K562 (cell line): ENCODE results near the gene PIGH. TPM values are rescaled to one million over a fixed set of nuclear protein-coding genes. Genes with fewer than 3 reads are reported as not detected.

ENCODE experiments used
- ATAC-seq: fragments of 200-7000 bp; cut with Tn5 transposase; 3 replicates; pipeline ENCODE4 v1.9.1; 2020; ENCODE audit warnings: moderate library complexity
- BruUV-seq: library from RNA; stranded (reverse); fragments of 400-500 nt; replicated peaks from 2 replicates; lab custom pipeline; 2021; lab: Mats Ljungman, UMichigan
- CTCF ChIA-PET: fragments of 300-600 bp; formaldehyde crosslinking; extraction: SDS; loops from one replicate; lab custom pipeline; 2021; ENCODE audit warnings: low intra/inter-chr PET ratio; lab: Yijun Ruan, JAX
- POLR2A ChIA-PET: fragments of 300-600, 350-650 bp; sonication (Branson Sonifier 250); formaldehyde crosslinking; extraction: SDS; loops from one replicate; lab custom pipeline; 2021; ENCODE audit warnings: antibody characterized with exemption, inconsistent platforms; lab: Yijun Ruan, JAX
- DNase-seq, 4 experiments: peaks; one replicate each; pipeline versions ENCODE4 v3.0.0 to v3.0.0-alpha.2; 2011 to 2018; ENCODE audit warnings: low spot score in 3 of 4, mixed read lengths in 3 of 4; ENCODE audit errors: extremely low read depth in 1 of 4
- FAIRE-seq: peaks from 2 replicates; lab custom pipeline; 2011; peaks lifted over from hg19 to GRCh38; lab: Jason Lieb, UNC
- H2AFZ ChIP-seq: 2 replicates; pipeline ENCODE4 v1.6.0; 2011; ENCODE audit warnings: low read depth, low read length, control low read depth, inconsistent platforms
- H3K27ac ChIP-seq: fragments of 200-600 bp; 3 replicates; pipeline ENCODE4 v1.8.0; 2011; ENCODE audit warnings: low read depth, mild to moderate bottlenecking, control low read depth, inconsistent platforms, low read length, moderate library complexity, mixed read lengths; ENCODE audit errors: extremely low read depth
- H3K27me3 ChIP-seq, 2 experiments: fragments of 300-600 bp in 1 of 2; 2 replicates in 1 of 2; 3 replicates in 1 of 2; pipeline versions ENCODE4 v1.6.0 to v1.8.0; 2011; ENCODE audit warnings: inconsistent platforms in 2 of 2, low read length in 2 of 2, mild to moderate bottlenecking in 1 of 2, mixed read lengths in 1 of 2, moderate library complexity in 1 of 2; ENCODE audit not compliant: control insufficient read depth in 2 of 2, insufficient read depth in 2 of 2
- H3K36me3 ChIP-seq: fragments of 300-600 bp; 3 replicates; pipeline ENCODE4 v1.8.0; 2011; ENCODE audit warnings: mild to moderate bottlenecking, low read length, inconsistent platforms; ENCODE audit not compliant: control insufficient read depth, insufficient read depth
- H3K4me1 ChIP-seq, 2 experiments: fragments of 200-600 bp in 1 of 2; replicated peaks in 1 of 2; 2 replicates in 1 of 2; 3 replicates in 1 of 2; pipeline versions ENCODE4 v1.5.1 to v1.8.0; 2011; ENCODE audit warnings: inconsistent platforms in 2 of 2, low read length in 2 of 2, mild to moderate bottlenecking in 1 of 2, mixed read lengths in 1 of 2, moderate library complexity in 1 of 2; ENCODE audit not compliant: control insufficient read depth in 2 of 2, insufficient read depth in 2 of 2
- H3K4me2 ChIP-seq: 2 replicates; pipeline ENCODE4 v1.6.1; 2011; ENCODE audit warnings: low read length, control low read depth, inconsistent platforms, mixed read lengths; ENCODE audit not compliant: insufficient read depth
- H3K4me3 ChIP-seq: fragments of 200-600 bp; sonication (generic), shearing (Covaris generic); 2 replicates; pipeline ENCODE4 v1.5.1; 2016; ENCODE audit warnings: control low read depth, inconsistent platforms
- H3K79me2 ChIP-seq: fragments of 200-600 bp; 3 replicates; pipeline ENCODE4 v1.8.0; 2011; ENCODE audit warnings: low read length, inconsistent platforms; ENCODE audit not compliant: control insufficient read depth, insufficient read depth
- H3K9ac ChIP-seq, 2 experiments: 2 replicates each; pipeline versions ENCODE4 v1.6.0 to v1.6.1; 2011; ENCODE audit warnings: low read depth in 2 of 2, low read length in 2 of 2, control low read depth in 1 of 2, inconsistent platforms in 1 of 2, mild to moderate bottlenecking in 1 of 2, mixed read lengths in 1 of 2; ENCODE audit not compliant: insufficient read depth in 1 of 2
- H3K9me1 ChIP-seq: one replicate; pipeline ENCODE4 v1.6.0; 2011; ENCODE audit warnings: inconsistent platforms, mild to moderate bottlenecking, low read length, moderate library complexity; ENCODE audit not compliant: control insufficient read depth, insufficient read depth
- H3K9me3 ChIP-seq: replicated peaks from 2 replicates; pipeline ENCODE4 v1.5.1; 2011; ENCODE audit warnings: low read depth, low read length, inconsistent platforms; ENCODE audit not compliant: control insufficient read depth, insufficient read depth
- H4K20me1 ChIP-seq: replicated peaks from 2 replicates; pipeline ENCODE4 v1.6.1; 2011; ENCODE audit warnings: low read length, inconsistent platforms, mixed read lengths; ENCODE audit not compliant: control insufficient read depth, insufficient read depth
- ARID1B ChIP-seq: fragments of 450-650 bp; IDR thresholded peaks from 2 replicates; pipeline ENCODE4 v1.6.1; 2016; ENCODE audit warnings: antibody characterized with exemption, mild to moderate bottlenecking, inconsistent platforms
- LEF1 ChIP-seq: fragments of 450-650 bp; IDR thresholded peaks from 2 replicates; pipeline ENCODE4 v1.6.1; 2016; ENCODE audit warnings: mild to moderate bottlenecking
- NONO ChIP-seq, 2 experiments: fragments of 200-400 bp in 1 of 2; fragments of 450-650 bp in 1 of 2; formaldehyde crosslinking in 1 of 2; IDR thresholded peaks; 2 replicates each; pipeline ENCODE4 v1.6.1; 2017; ENCODE audit warnings: low read depth in 2 of 2, mild to moderate bottlenecking in 2 of 2, moderate library complexity in 2 of 2, low read length in 1 of 2
- PHF20 ChIP-seq: fragments of 450-650 bp; IDR thresholded peaks from 2 replicates; pipeline ENCODE4 v1.6.1; 2018; ENCODE audit not compliant: partially characterized antibody
- SMAD4 ChIP-seq: fragments of 250-450 bp; sonication (Bioruptor Pico); conservative IDR thresholded peaks from 2 replicates; pipeline ENCODE4 v1.8.0; 2021; ENCODE audit warnings: inconsistent platforms, mild to moderate bottlenecking, moderate library complexity
- ZNF354B ChIP-seq: fragments of 250-450 bp; sonication (Bioruptor Pico); IDR thresholded peaks from 2 replicates; pipeline ENCODE4 v1.4.0; 2020
- ZNF79 ChIP-seq: fragments of 250-450 bp; sonication (Bioruptor Pico); IDR thresholded peaks from 2 replicates; pipeline ENCODE4 v1.4.0; 2020; ENCODE audit warnings: low read depth, mild to moderate bottlenecking, moderate library complexity
- WGBS: fragments of 100-300 bp; shearing (Covaris generic); methylation state at CpG from one replicate; pipeline ENCODE4 v1.1.6; 2016; ENCODE audit warnings: low coverage, mixed read lengths; ENCODE audit not compliant: insufficient coverage; ENCODE audit errors: missing lambda C conversion rate; 5-methylcytosine and 5-hydroxymethylcytosine counted together
- in situ Hi-C: fragments of 300-500 bp; cut with MboI; formaldehyde crosslinking; loops from 4 replicates; pipeline ENCODE4 v1.15.0; 2018; ENCODE audit warnings: inconsistent platforms, mixed read lengths
- intact Hi-C: fragments of 100-400 bp; cut with micrococcal nuclease; formaldehyde crosslinking; loops from 2 replicates; pipeline ENCODE4 v1.14.2; 2022
- polyA plus RNA-seq, 8 experiments: library from polyadenylated mRNA; depleted of rRNA in 4 of 8; stranded (reverse) in 5 of 8; unstranded in 3 of 8; fragments of >200 nt; fragmentation: Nextera tagmentation in 2 of 8; fragmentation: Illumina TruSeq in 1 of 8; extraction: Ambion mirVana in 2 of 8; extraction: Trizol in 1 of 8; gene quantifications; 2 replicates each; pipeline versions ENCODE4 v1.2.1 to v1.2.3, GENCODE V29; 2011 to 2014; ENCODE audit warnings: inconsistent platforms in 1 of 8, missing spikeins in 1 of 8
- total RNA-seq, 7 experiments: library from RNA; depleted of rRNA in 6 of 7; stranded (reverse); fragments of >200 nt in 6 of 7; fragmentation: Illumina TruSeq in 2 of 7; extraction: Trizol in 2 of 7; gene quantifications; 2 replicates each; pipeline versions ENCODE4 v1.2.1 to v1.2.3, GENCODE V29; 2011 to 2021; ENCODE audit warnings: low replicate concordance in 1 of 7
- TF ChIP-seq, protein P1 (sequence below): fragments of 450-650 bp; IDR thresholded peaks from 2 replicates; pipeline ENCODE4 v1.6.1; 2016; ENCODE audit warnings: mild to moderate bottlenecking, moderate library complexity
- TF ChIP-seq, protein P2 (sequence below): fragments of 200-800 bp; sonication (Bioruptor generic); IDR thresholded peaks from 2 replicates; pipeline ENCODE4 v1.6.1; 2017; ENCODE audit warnings: missing genetic modification characterization, missing compliant biosample characterization

The PIGH gene
- total and polyA plus RNA-seq, 9 of the 15 experiments (the other 6 are each of a cell fraction or from before 2014, with no cell fraction given), result 21.1 to 53.4 (median 24.7) TPM

DNA sequence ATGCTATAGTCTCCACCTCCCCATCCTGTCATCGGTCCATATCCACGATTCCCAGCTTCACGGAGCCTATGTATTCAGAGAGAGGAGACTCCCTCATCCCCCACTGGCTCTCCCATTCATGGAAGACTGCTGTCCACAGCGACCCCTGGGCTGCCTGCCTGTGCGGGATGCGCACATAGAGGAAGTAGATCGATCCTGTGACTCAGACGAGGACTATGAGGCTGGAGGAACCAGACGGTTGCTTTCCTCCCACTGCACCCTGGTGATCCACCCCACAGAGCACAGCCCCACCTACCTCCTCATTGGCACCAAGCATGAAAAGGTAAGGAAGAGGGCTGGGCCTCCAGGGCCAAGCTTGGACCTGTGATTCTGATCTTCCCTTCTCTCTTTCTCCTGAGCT, 24.4 kb downstream of the PIGH start (continued):
- TF ChIP-seq ZNF354B (CRISPR knock-in tag), result no peak
- TF ChIP-seq SMAD4 (CRISPR knock-in tag), result no peak

DNA sequence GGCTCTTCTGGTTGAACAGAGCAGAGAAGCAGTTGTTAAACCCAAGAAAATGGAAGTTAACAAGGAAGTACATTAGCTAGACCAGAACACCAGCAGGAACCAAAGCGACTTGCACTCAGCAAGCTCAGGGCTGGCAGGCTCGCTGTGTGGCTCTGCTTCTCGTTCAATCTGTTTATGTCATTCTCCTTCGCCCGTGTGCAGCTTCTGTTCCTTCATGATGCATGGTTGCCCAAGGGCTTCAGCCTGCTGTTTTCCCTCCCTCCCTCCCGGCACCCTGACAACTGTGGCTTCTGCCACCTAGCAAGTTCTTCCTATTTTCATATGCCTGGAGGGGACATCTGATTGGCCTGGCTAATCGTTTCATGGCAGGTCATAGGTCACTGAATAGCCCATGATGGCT, 25.3 kb downstream of the PIGH start:
- intact Hi-C loops, result no loop called here
- no peak for TF ChIP-seq PHF20
- TF ChIP-seq ZNF79 (CRISPR knock-in tag), result no peak
- no peak for TF ChIP-seq LEF1
- no peak for TF ChIP-seq ARID1B
- TF ChIP-seq, protein P1, sequence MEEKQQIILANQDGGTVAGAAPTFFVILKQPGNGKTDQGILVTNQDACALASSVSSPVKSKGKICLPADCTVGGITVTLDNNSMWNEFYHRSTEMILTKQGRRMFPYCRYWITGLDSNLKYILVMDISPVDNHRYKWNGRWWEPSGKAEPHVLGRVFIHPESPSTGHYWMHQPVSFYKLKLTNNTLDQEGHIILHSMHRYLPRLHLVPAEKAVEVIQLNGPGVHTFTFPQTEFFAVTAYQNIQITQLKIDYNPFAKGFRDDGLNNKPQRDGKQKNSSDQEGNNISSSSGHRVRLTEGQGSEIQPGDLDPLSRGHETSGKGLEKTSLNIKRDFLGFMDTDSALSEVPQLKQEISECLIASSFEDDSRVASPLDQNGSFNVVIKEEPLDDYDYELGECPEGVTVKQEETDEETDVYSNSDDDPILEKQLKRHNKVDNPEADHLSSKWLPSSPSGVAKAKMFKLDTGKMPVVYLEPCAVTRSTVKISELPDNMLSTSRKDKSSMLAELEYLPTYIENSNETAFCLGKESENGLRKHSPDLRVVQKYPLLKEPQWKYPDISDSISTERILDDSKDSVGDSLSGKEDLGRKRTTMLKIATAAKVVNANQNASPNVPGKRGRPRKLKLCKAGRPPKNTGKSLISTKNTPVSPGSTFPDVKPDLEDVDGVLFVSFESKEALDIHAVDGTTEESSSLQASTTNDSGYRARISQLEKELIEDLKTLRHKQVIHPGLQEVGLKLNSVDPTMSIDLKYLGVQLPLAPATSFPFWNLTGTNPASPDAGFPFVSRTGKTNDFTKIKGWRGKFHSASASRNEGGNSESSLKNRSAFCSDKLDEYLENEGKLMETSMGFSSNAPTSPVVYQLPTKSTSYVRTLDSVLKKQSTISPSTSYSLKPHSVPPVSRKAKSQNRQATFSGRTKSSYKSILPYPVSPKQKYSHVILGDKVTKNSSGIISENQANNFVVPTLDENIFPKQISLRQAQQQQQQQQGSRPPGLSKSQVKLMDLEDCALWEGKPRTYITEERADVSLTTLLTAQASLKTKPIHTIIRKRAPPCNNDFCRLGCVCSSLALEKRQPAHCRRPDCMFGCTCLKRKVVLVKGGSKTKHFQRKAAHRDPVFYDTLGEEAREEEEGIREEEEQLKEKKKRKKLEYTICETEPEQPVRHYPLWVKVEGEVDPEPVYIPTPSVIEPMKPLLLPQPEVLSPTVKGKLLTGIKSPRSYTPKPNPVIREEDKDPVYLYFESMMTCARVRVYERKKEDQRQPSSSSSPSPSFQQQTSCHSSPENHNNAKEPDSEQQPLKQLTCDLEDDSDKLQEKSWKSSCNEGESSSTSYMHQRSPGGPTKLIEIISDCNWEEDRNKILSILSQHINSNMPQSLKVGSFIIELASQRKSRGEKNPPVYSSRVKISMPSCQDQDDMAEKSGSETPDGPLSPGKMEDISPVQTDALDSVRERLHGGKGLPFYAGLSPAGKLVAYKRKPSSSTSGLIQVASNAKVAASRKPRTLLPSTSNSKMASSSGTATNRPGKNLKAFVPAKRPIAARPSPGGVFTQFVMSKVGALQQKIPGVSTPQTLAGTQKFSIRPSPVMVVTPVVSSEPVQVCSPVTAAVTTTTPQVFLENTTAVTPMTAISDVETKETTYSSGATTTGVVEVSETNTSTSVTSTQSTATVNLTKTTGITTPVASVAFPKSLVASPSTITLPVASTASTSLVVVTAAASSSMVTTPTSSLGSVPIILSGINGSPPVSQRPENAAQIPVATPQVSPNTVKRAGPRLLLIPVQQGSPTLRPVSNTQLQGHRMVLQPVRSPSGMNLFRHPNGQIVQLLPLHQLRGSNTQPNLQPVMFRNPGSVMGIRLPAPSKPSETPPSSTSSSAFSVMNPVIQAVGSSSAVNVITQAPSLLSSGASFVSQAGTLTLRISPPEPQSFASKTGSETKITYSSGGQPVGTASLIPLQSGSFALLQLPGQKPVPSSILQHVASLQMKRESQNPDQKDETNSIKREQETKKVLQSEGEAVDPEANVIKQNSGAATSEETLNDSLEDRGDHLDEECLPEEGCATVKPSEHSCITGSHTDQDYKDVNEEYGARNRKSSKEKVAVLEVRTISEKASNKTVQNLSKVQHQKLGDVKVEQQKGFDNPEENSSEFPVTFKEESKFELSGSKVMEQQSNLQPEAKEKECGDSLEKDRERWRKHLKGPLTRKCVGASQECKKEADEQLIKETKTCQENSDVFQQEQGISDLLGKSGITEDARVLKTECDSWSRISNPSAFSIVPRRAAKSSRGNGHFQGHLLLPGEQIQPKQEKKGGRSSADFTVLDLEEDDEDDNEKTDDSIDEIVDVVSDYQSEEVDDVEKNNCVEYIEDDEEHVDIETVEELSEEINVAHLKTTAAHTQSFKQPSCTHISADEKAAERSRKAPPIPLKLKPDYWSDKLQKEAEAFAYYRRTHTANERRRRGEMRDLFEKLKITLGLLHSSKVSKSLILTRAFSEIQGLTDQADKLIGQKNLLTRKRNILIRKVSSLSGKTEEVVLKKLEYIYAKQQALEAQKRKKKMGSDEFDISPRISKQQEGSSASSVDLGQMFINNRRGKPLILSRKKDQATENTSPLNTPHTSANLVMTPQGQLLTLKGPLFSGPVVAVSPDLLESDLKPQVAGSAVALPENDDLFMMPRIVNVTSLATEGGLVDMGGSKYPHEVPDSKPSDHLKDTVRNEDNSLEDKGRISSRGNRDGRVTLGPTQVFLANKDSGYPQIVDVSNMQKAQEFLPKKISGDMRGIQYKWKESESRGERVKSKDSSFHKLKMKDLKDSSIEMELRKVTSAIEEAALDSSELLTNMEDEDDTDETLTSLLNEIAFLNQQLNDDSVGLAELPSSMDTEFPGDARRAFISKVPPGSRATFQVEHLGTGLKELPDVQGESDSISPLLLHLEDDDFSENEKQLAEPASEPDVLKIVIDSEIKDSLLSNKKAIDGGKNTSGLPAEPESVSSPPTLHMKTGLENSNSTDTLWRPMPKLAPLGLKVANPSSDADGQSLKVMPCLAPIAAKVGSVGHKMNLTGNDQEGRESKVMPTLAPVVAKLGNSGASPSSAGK, result no peak
- TF ChIP-seq NONO (IDR thresholded peaks at IDR 0.05; ENCODE audit: low read depth in 2 of 2, low read length in 1 of 2), result no peak
- TF ChIP-seq, protein P2, sequence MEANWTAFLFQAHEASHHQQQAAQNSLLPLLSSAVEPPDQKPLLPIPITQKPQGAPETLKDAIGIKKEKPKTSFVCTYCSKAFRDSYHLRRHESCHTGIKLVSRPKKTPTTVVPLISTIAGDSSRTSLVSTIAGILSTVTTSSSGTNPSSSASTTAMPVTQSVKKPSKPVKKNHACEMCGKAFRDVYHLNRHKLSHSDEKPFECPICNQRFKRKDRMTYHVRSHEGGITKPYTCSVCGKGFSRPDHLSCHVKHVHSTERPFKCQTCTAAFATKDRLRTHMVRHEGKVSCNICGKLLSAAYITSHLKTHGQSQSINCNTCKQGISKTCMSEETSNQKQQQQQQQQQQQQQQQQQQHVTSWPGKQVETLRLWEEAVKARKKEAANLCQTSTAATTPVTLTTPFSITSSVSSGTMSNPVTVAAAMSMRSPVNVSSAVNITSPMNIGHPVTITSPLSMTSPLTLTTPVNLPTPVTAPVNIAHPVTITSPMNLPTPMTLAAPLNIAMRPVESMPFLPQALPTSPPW (CRISPR knock-in tag), result no peak

More for the DNA sequence above, 25.3 kb downstream of the PIGH start:
- Histone ChIP-seq H3K27me3 (no peaks in the 10 kb centered on the region; a peak in 1 of 5 replicates), H3K9ac (no peak overlapping the region), H4K20me1 (no peaks in the 10 kb centered on the region; the same call in 1 of the 2 replicates), H2AFZ (no peak overlapping the region), H3K79me2 (no peaks in the 10 kb centered on the region), H3K4me1 (peaks cover 0 to 5% of the 10 kb centered on the region in 2 experiments; a peak in 2 of 5 replicates), H3K9me1 (no peaks in the 10 kb centered on the region), H3K36me3 (no peaks in the 10 kb centered on the region), H3K9me3 (no peaks in the 10 kb centered on the region), H3K4me3 (no peak overlapping the region), H3K27ac (no peak overlapping the region), H3K4me2 (no peak overlapping the region)
- DNase-seq, result no peak
- no peak for ATAC-seq
- ChIA-PET CTCF (no interaction called here), POLR2A (interaction anchor here (0.6 kb wide), 1 partner anchor 41 kb away, joined by 3 read pairs; no protein-coding TSS in a partner anchor)
- BruUV-seq, result no TSS peak
- in situ Hi-C loops, result loop anchor here (10.0 kb wide), 1 partner anchor 150 kb away; no protein-coding TSS in a partner anchor
- WGBS, result 10% methylated on average over 2 of the region's 7 CpGs
- no peak for FAIRE-seq
